Astrocyte (in vitro differentiated cells and primary cell): ENCODE measurements around the gene INPP5A. TPM values are rescaled to one million over a fixed set of nuclear protein-coding genes. Genes with fewer than 3 reads are reported as not detected.

ENCODE experiments used
- DNase-seq: peaks from one replicate; pipeline ENCODE4 v3.0.0-alpha.2; 2010; ENCODE audit warnings: low read depth
- FAIRE-seq: peaks from 2 replicates; lab custom pipeline; 2011; peaks lifted over from hg19 to GRCh38; lab: Jason Lieb, UNC
- H2AFZ ChIP-seq: 2 replicates; pipeline ENCODE4 v1.6.0; 2012; ENCODE audit warnings: low read depth, low read length, inconsistent platforms
- H3K27ac ChIP-seq: 2 replicates; pipeline ENCODE4 v1.5.1; 2011; ENCODE audit warnings: low read depth, low read length, inconsistent platforms
- H3K27me3 ChIP-seq: 2 replicates; pipeline ENCODE4 v1.6.0; 2011; ENCODE audit warnings: low read length, inconsistent platforms; ENCODE audit not compliant: insufficient read depth
- H3K36me3 ChIP-seq: 2 replicates; pipeline ENCODE4 v1.5.1; 2011; ENCODE audit warnings: low read length, inconsistent platforms; ENCODE audit not compliant: insufficient read depth
- H3K4me1 ChIP-seq: 2 replicates; pipeline ENCODE4 v1.5.1; 2011; ENCODE audit warnings: low read length, inconsistent platforms; ENCODE audit not compliant: insufficient read depth
- H3K4me2 ChIP-seq: 2 replicates; pipeline ENCODE4 v1.6.0; 2012; ENCODE audit warnings: low read length, inconsistent platforms
- H3K4me3 ChIP-seq: 2 replicates; pipeline ENCODE4 v1.5.1; 2011; ENCODE audit warnings: low read depth, mild to moderate bottlenecking, low read length, inconsistent platforms; ENCODE audit not compliant: insufficient read depth
- H3K79me2 ChIP-seq: 2 replicates; pipeline ENCODE4 v1.6.0; 2012; ENCODE audit warnings: mild to moderate bottlenecking, low read length, inconsistent platforms; ENCODE audit not compliant: insufficient read depth
- H3K9ac ChIP-seq: 2 replicates; pipeline ENCODE4 v1.6.0; 2012; ENCODE audit warnings: mild to moderate bottlenecking, low read length, inconsistent platforms
- H3K9me3 ChIP-seq: 2 replicates; pipeline ENCODE4 v1.5.1; 2012; ENCODE audit warnings: low read depth, mild to moderate bottlenecking, low read length, inconsistent platforms; ENCODE audit not compliant: insufficient read depth
- H4K20me1 ChIP-seq: 2 replicates; pipeline ENCODE4 v1.6.0; 2012; ENCODE audit warnings: low read length, inconsistent platforms; ENCODE audit not compliant: insufficient read depth
- H3K27ac Mint-ChIP-seq: one replicate; pipeline ENCODE4 v1.8.0; 2021; ENCODE audit warnings: mild to moderate bottlenecking, mixed read lengths; ENCODE audit not compliant: unreplicated experiment
- H3K27me3 Mint-ChIP-seq: one replicate; pipeline ENCODE4 v1.8.0; 2021; ENCODE audit warnings: low read depth, mixed read lengths; ENCODE audit not compliant: unreplicated experiment
- H3K36me3 Mint-ChIP-seq: one replicate; pipeline ENCODE4 v1.8.0; 2021; ENCODE audit warnings: low read depth, mixed read lengths; ENCODE audit not compliant: unreplicated experiment
- H3K4me1 Mint-ChIP-seq: one replicate; pipeline ENCODE4 v1.8.0; 2021; ENCODE audit warnings: low read depth, mixed read lengths; ENCODE audit not compliant: unreplicated experiment
- H3K4me3 Mint-ChIP-seq: one replicate; pipeline ENCODE4 v1.8.0; 2021; ENCODE audit warnings: mild to moderate bottlenecking, moderate library complexity, mixed read lengths; ENCODE audit not compliant: unreplicated experiment
- H3K9me3 Mint-ChIP-seq: one replicate; pipeline ENCODE4 v1.8.0; 2021; ENCODE audit warnings: mild to moderate bottlenecking, mixed read lengths; ENCODE audit not compliant: unreplicated experiment
- EZH2 ChIP-seq: IDR thresholded peaks from 2 replicates; pipeline ENCODE4 v1.6.1; 2012; ENCODE audit warnings: mild to moderate bottlenecking, low read length, inconsistent platforms; ENCODE audit not compliant: insufficient read depth
- total RNA-seq: library from RNA; stranded (reverse); gene quantifications from 2 replicates; pipeline ENCODE4 v1.2.1, GENCODE V29; 2021
- TF ChIP-seq, protein P1 (sequence below): IDR thresholded peaks from 2 replicates; pipeline ENCODE4 v1.5.1; 2011; ENCODE audit warnings: low read depth, mild to moderate bottlenecking, inconsistent platforms, low read length, moderate library complexity; ENCODE audit not compliant: insufficient read depth

INPP5A gene
- total RNA-seq, 1 donor from 2014 or later: 39.1 TPM

DNA sequence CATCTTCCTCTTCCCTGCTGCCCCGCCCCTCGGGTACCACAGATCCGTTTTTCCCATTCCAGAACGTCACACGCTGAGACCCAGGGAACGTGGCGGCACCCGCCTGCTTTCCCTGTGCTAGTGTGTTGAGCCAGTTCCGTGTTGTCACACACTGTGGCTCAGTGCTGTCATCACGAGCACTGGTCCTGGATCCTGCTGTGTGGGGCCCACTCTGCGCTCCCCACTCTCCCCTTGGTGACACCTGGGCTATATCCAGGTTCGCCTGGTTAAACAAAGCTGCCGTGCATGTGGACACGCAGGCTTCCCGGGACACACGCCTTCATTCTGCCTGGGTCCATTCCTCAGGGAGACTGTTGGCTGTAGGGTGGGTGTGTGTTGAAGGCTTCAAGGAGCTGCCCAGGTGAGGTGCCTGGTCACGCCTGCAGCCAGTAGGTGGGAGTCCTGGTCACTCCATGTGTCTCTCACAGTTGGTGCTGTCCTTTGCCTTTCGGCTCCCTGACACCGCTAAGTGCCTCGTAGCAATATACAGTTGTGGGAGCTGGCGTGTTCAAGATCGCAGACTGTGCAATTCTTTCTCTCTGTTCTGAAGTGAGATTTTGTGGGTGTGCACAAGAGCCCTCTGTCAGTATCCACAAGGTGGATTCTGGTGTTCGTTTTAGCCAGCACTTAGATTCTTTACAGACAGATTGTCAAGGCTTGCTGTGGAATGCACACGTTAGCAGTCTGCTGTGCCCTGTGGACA lies 88.6 kb downstream of the INPP5A start:
- Histone ChIP-seq H3K27ac (no peak overlapping the region), H3K4me3 (no peak overlapping the region), H3K36me3 (no peaks in the 10 kb centered on the region), H3K9ac (no peak overlapping the region), H3K4me2 (no peak overlapping the region), H2AFZ (no peak overlapping the region), H4K20me1 (peaks cover 69% of the 10 kb centered on the region), H3K27me3 (no peaks in the 10 kb centered on the region), H3K79me2 (peaks cover 40% of the 10 kb centered on the region), H3K9me3 (no peaks in the 10 kb centered on the region), H3K4me1 (peaks cover 13% of the 10 kb centered on the region)
- H3K9me3 Mint-ChIP-seq: peaks cover 4% of the 10 kb centered on the region
- H3K4me3 Mint-ChIP-seq: no peak overlapping the region
- H3K36me3 Mint-ChIP-seq: peaks cover 3% of the 10 kb centered on the region
- no peak for TF ChIP-seq EZH2
- TF ChIP-seq, protein P1, sequence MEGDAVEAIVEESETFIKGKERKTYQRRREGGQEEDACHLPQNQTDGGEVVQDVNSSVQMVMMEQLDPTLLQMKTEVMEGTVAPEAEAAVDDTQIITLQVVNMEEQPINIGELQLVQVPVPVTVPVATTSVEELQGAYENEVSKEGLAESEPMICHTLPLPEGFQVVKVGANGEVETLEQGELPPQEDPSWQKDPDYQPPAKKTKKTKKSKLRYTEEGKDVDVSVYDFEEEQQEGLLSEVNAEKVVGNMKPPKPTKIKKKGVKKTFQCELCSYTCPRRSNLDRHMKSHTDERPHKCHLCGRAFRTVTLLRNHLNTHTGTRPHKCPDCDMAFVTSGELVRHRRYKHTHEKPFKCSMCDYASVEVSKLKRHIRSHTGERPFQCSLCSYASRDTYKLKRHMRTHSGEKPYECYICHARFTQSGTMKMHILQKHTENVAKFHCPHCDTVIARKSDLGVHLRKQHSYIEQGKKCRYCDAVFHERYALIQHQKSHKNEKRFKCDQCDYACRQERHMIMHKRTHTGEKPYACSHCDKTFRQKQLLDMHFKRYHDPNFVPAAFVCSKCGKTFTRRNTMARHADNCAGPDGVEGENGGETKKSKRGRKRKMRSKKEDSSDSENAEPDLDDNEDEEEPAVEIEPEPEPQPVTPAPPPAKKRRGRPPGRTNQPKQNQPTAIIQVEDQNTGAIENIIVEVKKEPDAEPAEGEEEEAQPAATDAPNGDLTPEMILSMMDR: no peak
- DNase-seq: no peak
- H3K4me1 Mint-ChIP-seq: peaks cover 9% of the 10 kb centered on the region
- no peaks in the 10 kb centered on the region for H3K27me3 Mint-ChIP-seq
- H3K27ac Mint-ChIP-seq: no peak overlapping the region
- FAIRE-seq: no peak

DNA sequence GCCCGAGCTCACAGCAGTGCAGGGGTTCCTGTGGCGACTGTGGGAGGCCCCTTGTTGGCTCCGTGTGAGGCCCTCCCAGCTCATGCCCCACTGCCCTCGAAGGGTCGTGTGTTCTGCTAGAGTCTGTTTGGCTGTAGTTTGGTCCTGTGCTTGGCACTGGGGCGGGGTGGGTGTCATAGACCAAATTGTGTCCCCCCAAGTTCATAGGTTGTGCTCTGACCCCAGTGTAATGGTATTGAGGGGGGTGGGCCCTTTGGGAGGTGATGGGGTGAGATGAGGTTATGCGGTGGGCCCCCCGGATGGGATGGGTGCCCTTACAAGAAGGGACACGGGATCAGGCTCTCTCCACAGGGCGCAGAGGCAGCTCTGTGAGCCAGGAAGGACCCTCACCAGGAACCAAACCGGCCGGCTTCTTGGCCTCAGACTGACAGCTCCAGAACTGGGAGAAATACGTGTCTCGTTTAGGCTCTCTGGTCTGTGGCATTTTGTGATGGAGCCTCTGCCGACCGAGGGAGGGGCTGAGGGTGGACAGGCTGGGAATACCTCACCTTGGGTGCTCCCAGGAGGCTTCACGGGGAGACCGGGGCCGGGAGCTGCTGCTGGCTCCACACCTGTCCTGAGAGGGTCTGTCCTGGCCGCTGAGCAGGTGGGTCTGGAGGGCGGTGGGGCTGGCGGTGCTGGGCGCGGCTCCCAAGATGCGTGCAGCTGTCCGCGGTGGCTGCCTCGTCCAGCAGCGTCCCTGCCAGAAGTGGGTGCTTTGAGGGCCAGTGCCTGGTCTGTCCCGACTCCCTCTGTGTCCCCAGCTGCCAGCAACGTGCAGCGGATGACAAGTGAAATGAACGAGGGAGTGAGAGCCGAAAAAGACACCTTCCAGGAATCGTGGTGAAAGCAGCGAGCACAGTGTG lies 89.4 kb downstream of the INPP5A start:
- Mint-ChIP-seq H3K4me3 (no peak overlapping the region), H3K27me3 (no peaks in the 10 kb centered on the region), H3K4me1 (peaks cover 9% of the 10 kb centered on the region), H3K27ac (no peak overlapping the region), H3K36me3 (peaks cover 2% of the 10 kb centered on the region), H3K9me3 (no peaks in the 10 kb centered on the region)
- Histone ChIP-seq H4K20me1 (peaks cover 63% of the 10 kb centered on the region), H3K9ac (no peak overlapping the region), H3K27me3 (no peaks in the 10 kb centered on the region), H3K4me3 (no peak overlapping the region), H3K36me3 (no peaks in the 10 kb centered on the region), H3K27ac (no peak overlapping the region), H3K4me2 (no peak overlapping the region), H3K9me3 (no peaks in the 10 kb centered on the region), H2AFZ (no peak overlapping the region), H3K4me1 (peaks cover 20% of the 10 kb centered on the region), H3K79me2 (peaks cover 43% of the 10 kb centered on the region)
- no peak for TF ChIP-seq EZH2
- no peak for DNase-seq
- no peak for FAIRE-seq

DNA sequence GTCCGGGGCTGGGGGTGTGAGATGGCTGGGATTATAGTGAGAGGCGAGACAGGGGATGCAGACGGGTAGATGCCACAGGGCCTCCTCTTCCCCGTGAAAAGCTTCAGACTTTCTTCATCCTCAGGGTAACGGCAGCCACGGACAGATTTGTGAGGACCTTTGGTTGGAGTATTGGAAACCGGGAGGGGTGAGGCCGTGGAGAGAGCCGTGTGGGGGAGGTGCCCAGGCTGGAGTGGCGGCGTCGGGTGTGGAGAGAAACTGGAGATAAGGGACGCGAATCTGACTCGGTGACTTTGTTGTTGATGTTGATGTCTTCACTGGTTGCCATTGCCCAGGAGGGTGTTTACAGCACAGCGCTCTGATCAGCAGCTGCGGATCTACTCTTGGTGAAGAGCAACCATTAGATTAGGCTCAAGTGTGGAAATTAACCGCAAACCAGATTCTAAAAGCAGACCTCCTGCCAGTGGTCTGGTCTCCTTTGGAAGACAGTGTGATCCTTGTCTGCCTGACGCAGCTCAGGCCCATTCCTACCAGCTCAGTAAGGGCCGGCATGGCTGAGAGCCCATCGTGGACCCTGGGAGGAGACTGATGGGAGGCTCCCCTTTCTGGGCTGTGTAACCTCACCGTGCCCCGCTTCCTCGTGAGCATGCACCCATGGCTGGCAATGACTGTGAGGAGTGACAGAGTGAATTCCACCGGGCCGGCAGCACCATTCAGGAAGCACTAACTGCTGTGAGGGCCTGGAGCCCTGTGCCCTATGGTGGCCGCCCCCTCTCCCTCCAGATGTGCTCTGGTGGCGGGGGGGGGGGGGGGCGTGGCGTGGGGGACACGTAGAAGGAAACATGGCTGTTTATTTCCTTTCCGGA lies 90.3 kb downstream of the INPP5A start:
- Mint-ChIP-seq H3K27ac (no peak overlapping the region), H3K36me3 (peaks cover 2% of the 10 kb centered on the region), H3K9me3 (no peaks in the 10 kb centered on the region), H3K4me1 (peaks cover 9% of the 10 kb centered on the region), H3K27me3 (no peaks in the 10 kb centered on the region), H3K4me3 (no peak overlapping the region)
- Histone ChIP-seq H2AFZ (no peak overlapping the region), H3K9me3 (no peaks in the 10 kb centered on the region), H3K4me2 (peak overlapping the region; percentile 42), H4K20me1 (peaks cover 70% of the 10 kb centered on the region), H3K4me3 (no peak overlapping the region), H3K27ac (no peak overlapping the region), H3K9ac (no peak overlapping the region), H3K36me3 (no peaks in the 10 kb centered on the region), H3K27me3 (no peaks in the 10 kb centered on the region), H3K4me1 (peaks cover 29% of the 10 kb centered on the region), H3K79me2 (peaks cover 47% of the 10 kb centered on the region)
- no peak for FAIRE-seq
- TF ChIP-seq EZH2: no peak
- TF ChIP-seq, protein P1: no peak
- DNase-seq: peak; percentile 56
